Stimulated activated CD4-positive, alpha-beta T cell treated with anti-CD3 and anti-CD28 coated beads, Interleukin-15, amount 100 ng/mL, for 24 hours (primary cell): ENCODE measurements around the gene CBFA2T2.
"Not testable (repeated sequence)": the region's sequence is repeated elsewhere in the genome, so short reads cannot be mapped to it uniquely, and the experiment has no call there.

Experiments used
- DNase-seq: peaks from one replicate; pipeline ENCODE4 v3.0.0-alpha.2; 2020

The CBFA2T2 gene

GRCh38 chr20:33490023-33490933 is at the start of gene CBFA2T2:
Gene CBFA2T2, plus strand, starts transcription at chr20:33490096. Its CDS starts 172 bp downstream, at chr20:33490268.
- peak; percentile 73 for DNase-seq

- not testable (repeated sequence) for DNase-seq
Observed at GRCh38 chr20:33440562-33440961, 49.3 kb upstream of the CBFA2T2 start.

GRCh38 chr20:33441142-33441955 is 48.5 kb upstream of the CBFA2T2 start:
- no peak for DNase-seq

GRCh38 chr20:33442136-33443005 is 47.5 kb upstream of the CBFA2T2 start:
- no peak for DNase-seq

- peak; percentile 42 for DNase-seq
Observed at GRCh38 chr20:33443006-33443511, 46.8 kb upstream of the CBFA2T2 start.

GRCh38 chr20:33443512-33444239 is 46.2 kb upstream of the CBFA2T2 start, which contains the start of gene SNTA1:
Gene SNTA1, minus strand, starts transcription at chr20:33443763. Its CDS starts 143 bp downstream, at chr20:33443620.
- peak; percentile 95 for DNase-seq

GRCh38 chr20:33444797-33445560 is 44.9 kb upstream of the CBFA2T2 start:
- peak; percentile 41 for DNase-seq

- no peak for DNase-seq
Observed at GRCh38 chr20:33445881-33446625, 43.8 kb upstream of the CBFA2T2 start.

GRCh38 chr20:33450867-33451266 is 39.0 kb upstream of the CBFA2T2 start:
- no peak for DNase-seq

GRCh38 chr20:33456916-33457642 is 32.8 kb upstream of the CBFA2T2 start:
- DNase-seq = peak; percentile 87

GRCh38 chr20:33459599-33459998 is 30.3 kb upstream of the CBFA2T2 start:
- DNase-seq = no peak

GRCh38 chr20:33460711-33461110 is 29.2 kb upstream of the CBFA2T2 start:
- DNase-seq = no peak

GRCh38 chr20:33463332-33464101 is 26.4 kb upstream of the CBFA2T2 start:
- DNase-seq = no peak

- DNase-seq = not testable (repeated sequence)
Observed at GRCh38 chr20:33464759-33465158, 25.1 kb upstream of the CBFA2T2 start.

- no peak for DNase-seq
Observed at GRCh38 chr20:33465481-33466302, 24.2 kb upstream of the CBFA2T2 start.

- DNase-seq = no peak
Observed at GRCh38 chr20:33466303-33466646, 23.6 kb upstream of the CBFA2T2 start.

- DNase-seq = no peak
Observed at GRCh38 chr20:33470457-33470856, 19.4 kb upstream of the CBFA2T2 start.

- no peak for DNase-seq
Observed at GRCh38 chr20:33470866-33471265, 19.0 kb upstream of the CBFA2T2 start.
